Progenitor cell of endocrine pancreas (in vitro differentiated cells): Measurements from ENCODE around the gene CHST6. TPM values are rescaled to one million over a fixed set of nuclear protein-coding genes. Genes with fewer than 3 reads are reported as not detected.

Source experiments
- DNase-seq: peaks from one replicate; pipeline ENCODE4 v3.0.0; 2021; ENCODE audit warnings: low spot score; ENCODE audit not compliant: unreplicated experiment
- H3K27ac Mint-ChIP-seq: 2 replicates; pipeline ENCODE4 v1.8.0; 2021; ENCODE audit warnings: mild to moderate bottlenecking, moderate library complexity, mixed read lengths
- H3K27me3 Mint-ChIP-seq: 2 replicates; pipeline ENCODE4 v1.8.0; 2021; ENCODE audit warnings: mixed read lengths
- H3K36me3 Mint-ChIP-seq: 2 replicates; pipeline ENCODE4 v1.8.0; 2022; ENCODE audit warnings: mixed read lengths; ENCODE audit not compliant: insufficient read depth
- H3K4me1 Mint-ChIP-seq: 2 replicates; pipeline ENCODE4 v1.8.0; 2021; ENCODE audit warnings: low read depth, mixed read lengths
- H3K4me3 Mint-ChIP-seq: 2 replicates; pipeline ENCODE4 v1.8.0; 2021; ENCODE audit warnings: low read depth, mild to moderate bottlenecking, moderate library complexity, mixed read lengths
- H3K9me3 Mint-ChIP-seq: 2 replicates; pipeline ENCODE4 v1.8.0; 2021; ENCODE audit warnings: low read depth, mixed read lengths
- CTCF ChIP-seq: fragments of 200-600 bp; sonication (generic); IDR thresholded peaks from one replicate; pipeline ENCODE4 v1.5.0; 2021; ENCODE audit warnings: antibody characterized with exemption, mild to moderate bottlenecking; ENCODE audit not compliant: unreplicated experiment
- total RNA-seq: library from RNA; stranded (reverse); gene quantifications from 2 replicates; pipeline ENCODE4 v1.2.1, GENCODE V29; 2021

CHST6 gene
- total RNA-seq, 1 donor from 2014 or later, result 7.7 TPM

GRCh38 chr16:75461575-75461974, 33.7 kb downstream of the CHST6 start:
- Mint-ChIP-seq H3K27ac (no peak overlapping the region), H3K9me3 (no peaks in the 10 kb centered on the region), H3K4me3 (no peak overlapping the region), H3K27me3 (no peaks in the 10 kb centered on the region), H3K36me3 (peaks cover 4% of the 10 kb centered on the region), H3K4me1 (peaks cover 41% of the 10 kb centered on the region)
- no peak for TF ChIP-seq CTCF
- no peak for DNase-seq

- DNase-seq, result no peak
- H3K4me1 Mint-ChIP-seq, result peaks cover 51% of the 10 kb centered on the region
- H3K27me3 Mint-ChIP-seq, result no peaks in the 10 kb centered on the region
- H3K36me3 Mint-ChIP-seq, result peaks cover 4% of the 10 kb centered on the region
- H3K4me3 Mint-ChIP-seq, result no peak overlapping the region
- H3K9me3 Mint-ChIP-seq, result no peaks in the 10 kb centered on the region
- peak overlapping the region; percentile 59 for H3K27ac Mint-ChIP-seq
- TF ChIP-seq CTCF, result no peak
Measured at GRCh38 chr16:75460446-75460845, 34.8 kb downstream of the CHST6 start.

DNA sequence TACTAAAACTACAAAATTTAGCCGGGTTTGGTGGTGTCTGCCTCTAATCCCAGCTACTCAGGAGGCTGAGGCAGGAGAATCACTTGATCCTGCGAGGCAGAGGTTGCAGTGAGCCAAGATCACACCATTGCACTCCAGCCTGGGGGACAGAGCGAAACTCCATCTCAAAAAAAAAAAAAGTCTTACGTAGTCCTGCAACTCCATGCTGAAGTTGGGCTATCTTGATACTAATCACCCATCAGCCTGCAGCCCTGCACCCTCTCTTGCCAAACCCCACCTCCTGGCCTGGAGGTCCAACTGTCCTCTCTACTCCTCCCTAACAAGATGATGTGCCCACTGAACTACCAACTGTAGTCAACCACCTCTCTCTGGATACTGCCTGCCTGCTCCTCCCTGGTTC, 35.5 kb downstream of the CHST6 start:
- H3K27me3 Mint-ChIP-seq, result no peaks in the 10 kb centered on the region
- no peak overlapping the region for H3K4me3 Mint-ChIP-seq
- TF ChIP-seq CTCF, result no peak
- H3K27ac Mint-ChIP-seq, result no peak overlapping the region
- peaks cover 4% of the 10 kb centered on the region for H3K36me3 Mint-ChIP-seq
- no peaks in the 10 kb centered on the region for H3K9me3 Mint-ChIP-seq
- peaks cover 54% of the 10 kb centered on the region for H3K4me1 Mint-ChIP-seq
- DNase-seq, result no peak

- peaks cover 63% of the 10 kb centered on the region for H3K4me1 Mint-ChIP-seq
- no peaks in the 10 kb centered on the region for H3K27me3 Mint-ChIP-seq
- no peak for DNase-seq
- H3K9me3 Mint-ChIP-seq, result no peaks in the 10 kb centered on the region
- no peak overlapping the region for H3K27ac Mint-ChIP-seq
- no peak for TF ChIP-seq CTCF
- peaks cover 4% of the 10 kb centered on the region for H3K36me3 Mint-ChIP-seq
- H3K4me3 Mint-ChIP-seq, result no peak overlapping the region
Measured at GRCh38 chr16:75458439-75458838, 36.8 kb downstream of the CHST6 start.

- H3K27me3 Mint-ChIP-seq, result no peaks in the 10 kb centered on the region
- H3K36me3 Mint-ChIP-seq, result peaks cover 4% of the 10 kb centered on the region
- no peaks in the 10 kb centered on the region for H3K9me3 Mint-ChIP-seq
- TF ChIP-seq CTCF, result no peak
- no peak overlapping the region for H3K27ac Mint-ChIP-seq
- H3K4me3 Mint-ChIP-seq, result no peak overlapping the region
- DNase-seq, result no peak
- H3K4me1 Mint-ChIP-seq, result peaks cover 65% of the 10 kb centered on the region
Measured at GRCh38 chr16:75458029-75458428, 37.2 kb downstream of the CHST6 start.
